Measurements from ENCODE around the gene CATSPERZ.

The CATSPERZ gene, protein sequence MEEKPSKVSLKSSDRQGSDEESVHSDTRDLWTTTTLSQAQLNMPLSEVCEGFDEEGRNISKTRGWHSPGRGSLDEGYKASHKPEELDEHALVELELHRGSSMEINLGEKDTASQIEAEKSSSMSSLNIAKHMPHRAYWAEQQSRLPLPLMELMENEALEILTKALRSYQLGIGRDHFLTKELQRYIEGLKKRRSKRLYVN

DNA sequence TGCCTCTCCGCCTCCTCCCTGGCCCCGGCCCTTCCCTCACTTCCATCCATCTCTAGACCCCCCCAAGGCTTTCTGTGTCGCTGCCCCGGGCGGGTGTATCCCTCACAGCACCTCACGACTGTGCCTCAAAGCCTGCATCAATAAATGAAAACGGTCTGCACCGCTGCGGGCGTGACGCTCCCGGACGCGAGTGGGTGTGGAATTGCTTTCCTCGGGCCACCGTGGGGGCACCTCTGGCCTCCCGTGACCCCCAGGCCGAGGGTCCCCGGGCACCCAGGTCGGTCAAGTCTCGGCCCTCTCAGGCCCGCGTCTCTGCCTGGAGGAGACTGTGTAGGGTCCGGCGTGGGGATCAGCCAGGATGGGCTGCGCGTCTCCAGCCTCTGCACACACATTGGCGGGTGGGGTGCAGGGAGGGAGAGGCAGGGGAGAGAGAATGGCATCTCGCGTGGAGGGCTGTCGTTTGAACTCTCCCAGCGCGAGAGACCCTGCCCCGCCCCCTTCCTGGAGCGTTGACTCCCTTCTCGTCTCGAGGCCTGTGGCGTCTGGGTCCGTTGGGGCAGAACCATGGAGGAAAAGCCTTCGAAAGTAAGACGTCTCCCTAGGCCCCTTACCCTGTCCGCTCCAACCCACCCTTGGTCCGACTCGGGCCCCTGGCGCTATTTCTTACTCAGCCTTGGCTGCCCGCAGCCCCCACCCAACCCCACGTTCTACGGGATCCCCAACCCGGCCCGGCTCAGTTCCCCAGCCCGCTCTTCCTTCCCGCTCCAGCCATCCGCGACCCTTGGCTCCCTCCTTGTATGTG, at the start of gene CATSPERZ:
Gene CATSPERZ, plus strand, starts transcription at position 512 of the 802 bp plus-strand sequence. Its CDS starts 53 bp downstream, at position 565.
- DNase-seq (ENCODE audit: insufficient read length, low spot score) = no peak
- FAIRE-seq = no peak
- TF ChIP-seq, protein P1, sequence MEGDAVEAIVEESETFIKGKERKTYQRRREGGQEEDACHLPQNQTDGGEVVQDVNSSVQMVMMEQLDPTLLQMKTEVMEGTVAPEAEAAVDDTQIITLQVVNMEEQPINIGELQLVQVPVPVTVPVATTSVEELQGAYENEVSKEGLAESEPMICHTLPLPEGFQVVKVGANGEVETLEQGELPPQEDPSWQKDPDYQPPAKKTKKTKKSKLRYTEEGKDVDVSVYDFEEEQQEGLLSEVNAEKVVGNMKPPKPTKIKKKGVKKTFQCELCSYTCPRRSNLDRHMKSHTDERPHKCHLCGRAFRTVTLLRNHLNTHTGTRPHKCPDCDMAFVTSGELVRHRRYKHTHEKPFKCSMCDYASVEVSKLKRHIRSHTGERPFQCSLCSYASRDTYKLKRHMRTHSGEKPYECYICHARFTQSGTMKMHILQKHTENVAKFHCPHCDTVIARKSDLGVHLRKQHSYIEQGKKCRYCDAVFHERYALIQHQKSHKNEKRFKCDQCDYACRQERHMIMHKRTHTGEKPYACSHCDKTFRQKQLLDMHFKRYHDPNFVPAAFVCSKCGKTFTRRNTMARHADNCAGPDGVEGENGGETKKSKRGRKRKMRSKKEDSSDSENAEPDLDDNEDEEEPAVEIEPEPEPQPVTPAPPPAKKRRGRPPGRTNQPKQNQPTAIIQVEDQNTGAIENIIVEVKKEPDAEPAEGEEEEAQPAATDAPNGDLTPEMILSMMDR (IDR thresholded peaks at IDR 0.05; ENCODE audit: insufficient read depth, missing control alignments) = no peak

DNA sequence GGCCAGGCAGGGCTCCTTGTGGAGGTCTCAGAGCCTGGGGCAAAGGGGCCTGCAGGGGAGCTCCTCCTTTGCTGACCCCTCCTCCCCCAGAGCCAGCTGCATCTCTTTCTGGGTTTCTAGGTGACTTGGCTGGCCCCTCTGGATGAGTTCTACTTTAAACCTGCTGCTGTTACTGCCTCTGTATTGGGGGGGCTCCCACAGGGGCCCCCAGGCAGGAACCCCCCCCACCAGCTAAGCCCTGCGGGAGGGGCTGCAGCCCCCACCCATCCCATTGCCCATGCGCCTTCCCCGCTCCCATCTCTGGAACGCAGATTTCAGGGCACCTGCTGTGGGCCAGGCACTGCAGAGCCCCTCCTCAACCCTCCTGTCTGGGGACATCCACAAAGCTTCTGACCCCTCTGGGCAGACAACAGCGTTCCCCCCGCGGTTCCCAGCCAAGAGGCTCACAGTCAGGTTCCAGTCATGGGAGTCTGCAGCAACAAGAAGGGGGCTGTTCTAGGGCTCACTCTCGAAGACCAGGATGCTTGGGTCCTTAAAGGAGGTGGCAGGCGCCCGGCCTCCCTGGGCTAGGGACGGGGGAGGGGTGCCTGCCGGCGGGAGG, 49.6 kb upstream of the CATSPERZ start:
- DNase-seq (ENCODE audit: insufficient read length, low spot score) = peak; percentile 76
- TF ChIP-seq, protein P1 (IDR thresholded peaks at IDR 0.05; ENCODE audit: insufficient read depth, missing control alignments) = no peak
- FAIRE-seq = no peak

DNA sequence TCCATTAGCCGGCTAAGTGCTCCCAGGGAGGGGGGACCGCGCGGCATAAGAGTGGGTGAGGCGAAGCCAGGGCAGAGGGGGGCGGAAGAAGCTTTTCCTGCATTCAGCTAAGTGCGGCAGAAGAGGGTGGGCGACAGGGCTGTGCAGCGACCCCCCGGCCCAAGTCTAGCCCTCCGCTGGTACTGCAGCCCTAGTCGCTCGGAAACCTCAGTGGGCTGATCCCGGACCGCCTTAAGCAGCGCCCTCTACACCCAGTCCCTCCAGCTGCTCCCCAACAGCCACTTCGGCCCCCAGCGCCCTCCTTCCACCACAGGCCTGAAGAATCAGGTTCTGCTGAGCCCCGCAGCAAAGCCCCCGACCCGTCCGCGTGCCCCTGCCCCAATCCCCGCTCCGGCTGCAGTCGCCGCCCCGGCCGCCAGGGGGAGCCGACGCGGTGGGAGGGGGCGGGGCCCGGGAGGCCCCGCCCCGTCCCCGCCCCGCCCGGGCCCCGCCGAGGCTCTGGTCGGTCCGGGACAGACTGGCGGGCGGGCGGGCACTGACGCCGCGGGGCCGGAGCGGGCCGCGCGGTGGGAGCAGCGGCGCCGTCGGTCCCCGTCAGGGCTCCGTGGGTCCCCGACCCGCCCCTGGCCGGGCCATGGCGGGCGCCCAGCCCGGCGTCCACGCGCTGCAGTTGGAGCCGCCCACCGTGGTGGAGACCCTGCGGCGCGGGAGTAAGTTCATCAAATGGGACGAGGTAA, 49.0 kb upstream of the CATSPERZ start, which contains the start of gene PLCB3:
Gene PLCB3, plus strand, starts transcription at position 515 of the 737 bp plus-strand sequence. Its CDS starts 120 bp downstream, at position 635.
- DNase-seq (ENCODE audit: insufficient read length, low spot score) = peak; percentile 89
- no peak for FAIRE-seq

DNA sequence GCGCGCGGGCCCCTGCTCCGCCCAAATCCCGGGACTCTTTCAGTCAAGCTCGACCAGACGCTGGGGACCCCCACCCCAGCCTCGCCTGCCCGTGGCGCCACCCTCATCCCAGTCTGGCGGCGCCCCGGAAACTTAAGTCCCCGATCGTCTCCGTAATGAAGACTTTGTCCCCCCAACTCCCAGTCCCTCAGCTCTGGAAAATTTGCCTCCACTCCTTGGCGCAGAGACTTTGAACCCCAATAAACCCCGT, 48.5 kb upstream of the CATSPERZ start:
- FAIRE-seq (no peak), DNase-seq (ENCODE audit: insufficient read length, low spot score) (no peak)
- TF ChIP-seq, protein P1 (IDR thresholded peaks at IDR 0.05; ENCODE audit: insufficient read depth, missing control alignments) = no peak

More for the DNA sequence above, 49.0 kb upstream of the CATSPERZ start, which contains the start of gene PLCB3:
- TF ChIP-seq, protein P1 (IDR thresholded peaks at IDR 0.05; ENCODE audit: insufficient read depth, missing control alignments) = peak; percentile 44

DNA sequence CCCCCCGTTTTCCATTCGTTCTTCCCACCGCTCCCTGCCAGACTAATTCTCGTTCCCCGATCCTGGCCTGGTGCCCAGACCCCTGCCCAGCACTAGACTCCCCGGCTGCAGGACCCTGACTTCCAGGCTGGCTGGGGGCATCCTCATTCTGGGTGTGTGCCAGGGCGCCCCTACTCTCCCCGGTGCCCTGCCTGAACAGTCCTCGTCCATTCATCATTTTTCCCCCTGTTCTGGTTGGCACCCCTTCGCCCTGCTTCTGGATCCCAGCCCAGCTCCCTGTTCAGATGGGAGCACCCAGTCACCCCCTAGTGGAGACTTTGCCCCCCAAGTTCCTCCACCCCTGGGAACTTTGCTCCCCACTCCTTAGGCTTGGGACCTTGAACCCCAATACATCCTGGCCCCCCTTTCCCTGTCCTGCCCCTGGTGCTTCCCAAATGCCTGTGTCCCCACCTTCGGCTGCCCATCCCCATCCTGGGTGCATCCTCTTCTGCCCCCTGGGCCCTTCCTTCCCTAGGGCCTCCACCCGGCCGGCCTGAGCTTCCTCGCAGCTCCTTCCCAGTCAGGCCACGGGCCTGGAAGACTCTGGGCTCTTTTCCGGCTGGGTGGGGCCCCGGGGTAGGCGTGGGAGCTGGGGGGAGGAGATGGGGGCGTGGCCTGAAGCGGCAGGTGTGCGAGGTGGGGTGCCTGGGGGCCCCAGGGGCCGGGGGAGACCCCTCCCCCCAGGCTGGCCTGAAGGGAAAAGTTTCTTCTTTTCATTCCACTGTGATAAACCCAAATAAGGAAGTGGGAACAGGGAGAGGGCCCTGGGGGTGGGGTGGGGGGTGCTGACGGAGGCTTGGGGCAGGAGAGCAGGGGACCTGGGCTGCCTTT, 47.9 kb upstream of the CATSPERZ start:
- FAIRE-seq (no peak), DNase-seq (ENCODE audit: insufficient read length, low spot score) (no peak)

DNA sequence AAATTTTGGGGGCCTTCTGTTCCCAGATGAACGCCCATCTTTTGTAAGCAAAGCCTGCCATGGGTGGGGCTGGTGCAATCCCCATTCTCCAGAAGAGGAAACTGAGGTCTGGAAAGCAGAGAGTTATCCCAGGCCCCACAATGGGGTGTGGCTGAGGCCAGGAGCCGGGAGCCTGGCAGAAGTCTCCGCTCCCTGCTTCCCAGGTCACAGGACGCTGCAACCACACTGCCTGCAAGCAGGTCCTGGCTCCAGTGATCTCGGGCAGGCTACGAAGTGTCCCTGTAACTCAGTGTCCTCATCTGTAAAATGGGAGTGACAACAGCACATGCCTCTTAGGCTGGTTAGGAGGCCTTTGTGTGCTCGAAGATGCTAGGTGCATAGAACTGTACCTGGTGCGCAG, 47.1 kb upstream of the CATSPERZ start:
- TF ChIP-seq, protein P1 (IDR thresholded peaks at IDR 0.05; ENCODE audit: insufficient read depth, missing control alignments) = no peak
- no peak for FAIRE-seq
- DNase-seq (ENCODE audit: insufficient read length, low spot score) = no peak

More for the DNA sequence above, 47.9 kb upstream of the CATSPERZ start:
- TF ChIP-seq, protein P1 (IDR thresholded peaks at IDR 0.05; ENCODE audit: insufficient read depth, missing control alignments) = peak; percentile 28

Measured in D721Med (cell line).